Measurements from ENCODE around the gene CUX1. TPM values are rescaled to one million over a fixed set of nuclear protein-coding genes. Genes with fewer than 3 reads are reported as not detected.

The CUX1 gene
- total RNA-seq, 1 experiment from 2014 or later = 54.8 TPM

DNA sequence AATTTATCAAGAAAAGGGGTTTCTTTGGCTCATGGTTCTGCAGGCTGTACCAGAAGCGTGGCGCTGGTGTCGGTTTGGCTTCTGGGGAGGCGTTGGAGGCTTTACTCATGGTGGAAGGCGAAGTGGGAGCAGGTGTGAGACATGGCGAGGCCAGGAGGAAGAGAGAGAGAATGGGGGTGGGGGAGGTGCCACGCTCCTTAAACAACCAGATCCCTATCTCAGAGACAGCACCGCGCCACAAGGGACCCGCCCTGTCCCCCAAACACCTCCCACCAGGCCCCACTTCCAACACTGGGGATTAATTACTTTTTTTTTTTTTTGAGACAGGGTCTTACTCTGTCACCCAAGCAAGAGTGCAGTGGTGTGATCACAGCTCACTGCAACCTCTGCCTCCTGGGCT, 451.2 kb downstream of the CUX1 start:
- Mint-ChIP-seq H3K4me1 (ENCODE audit: low read depth, unreplicated experiment) (peaks cover 11% of the 10 kb centered on the region), H3K4me3 (ENCODE audit: low read depth, unreplicated experiment) (no peak overlapping the region), H3K36me3 (ENCODE audit: insufficient read depth, unreplicated experiment) (no peaks in the 10 kb centered on the region), H3K27me3 (ENCODE audit: unreplicated experiment) (peaks cover 33% of the 10 kb centered on the region), H3K9me3 (ENCODE audit: low read depth, unreplicated experiment) (no peaks in the 10 kb centered on the region), H3K27ac (ENCODE audit: unreplicated experiment) (no peak overlapping the region)
- TF ChIP-seq, protein P1, sequence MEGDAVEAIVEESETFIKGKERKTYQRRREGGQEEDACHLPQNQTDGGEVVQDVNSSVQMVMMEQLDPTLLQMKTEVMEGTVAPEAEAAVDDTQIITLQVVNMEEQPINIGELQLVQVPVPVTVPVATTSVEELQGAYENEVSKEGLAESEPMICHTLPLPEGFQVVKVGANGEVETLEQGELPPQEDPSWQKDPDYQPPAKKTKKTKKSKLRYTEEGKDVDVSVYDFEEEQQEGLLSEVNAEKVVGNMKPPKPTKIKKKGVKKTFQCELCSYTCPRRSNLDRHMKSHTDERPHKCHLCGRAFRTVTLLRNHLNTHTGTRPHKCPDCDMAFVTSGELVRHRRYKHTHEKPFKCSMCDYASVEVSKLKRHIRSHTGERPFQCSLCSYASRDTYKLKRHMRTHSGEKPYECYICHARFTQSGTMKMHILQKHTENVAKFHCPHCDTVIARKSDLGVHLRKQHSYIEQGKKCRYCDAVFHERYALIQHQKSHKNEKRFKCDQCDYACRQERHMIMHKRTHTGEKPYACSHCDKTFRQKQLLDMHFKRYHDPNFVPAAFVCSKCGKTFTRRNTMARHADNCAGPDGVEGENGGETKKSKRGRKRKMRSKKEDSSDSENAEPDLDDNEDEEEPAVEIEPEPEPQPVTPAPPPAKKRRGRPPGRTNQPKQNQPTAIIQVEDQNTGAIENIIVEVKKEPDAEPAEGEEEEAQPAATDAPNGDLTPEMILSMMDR (IDR thresholded peaks at IDR 0.05; ENCODE audit: unreplicated experiment) = no peak
- no TSS peak for BruUV-seq (replicated peaks)
- DNase-seq = no peak
- intact Hi-C loops (cut with micrococcal nuclease; ENCODE audit: unreplicated experiment) = no loop called here
- CTCF ChIA-PET = no interaction called here

DNA sequence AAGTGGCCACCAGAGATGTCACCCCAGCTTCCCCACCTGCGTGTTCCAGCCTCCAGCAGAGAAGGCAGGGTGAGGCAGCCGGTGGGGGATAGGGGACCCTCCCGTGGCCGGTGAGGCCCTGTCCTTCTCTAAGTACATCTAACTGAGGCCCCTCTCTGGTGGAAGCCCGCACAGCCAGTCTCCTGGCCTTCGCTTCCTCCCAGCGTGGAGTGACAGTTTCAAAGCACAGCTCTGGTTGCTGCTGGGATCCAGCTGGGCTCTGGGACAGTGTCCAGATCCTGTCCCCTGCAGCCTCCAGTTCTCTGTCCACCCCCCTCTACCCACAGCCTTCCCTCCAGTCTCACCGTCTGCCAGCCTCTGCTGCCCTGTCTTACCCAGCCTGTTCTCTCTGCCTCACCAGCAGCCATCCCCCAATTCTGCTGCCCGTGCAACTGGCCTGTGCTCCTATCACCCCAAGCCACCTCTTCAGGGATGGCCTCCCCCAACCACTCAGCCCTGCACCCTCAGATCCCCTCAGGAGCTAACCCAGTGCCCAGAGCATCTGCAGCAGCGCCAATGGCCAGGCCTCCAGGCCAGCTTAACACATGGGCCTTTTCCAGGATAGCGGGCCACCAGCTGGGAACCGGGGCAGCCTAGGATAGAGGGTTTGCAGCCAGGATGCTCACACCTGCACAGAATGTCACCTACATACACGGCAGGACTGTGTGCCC, 452.9 kb downstream of the CUX1 start:
- TF ChIP-seq, protein P1 (IDR thresholded peaks at IDR 0.05; ENCODE audit: unreplicated experiment) = no peak
- H3K36me3 Mint-ChIP-seq (ENCODE audit: insufficient read depth, unreplicated experiment) = no peaks in the 10 kb centered on the region
- intact Hi-C loops (cut with micrococcal nuclease; ENCODE audit: unreplicated experiment) = no loop called here
- DNase-seq = no peak
- BruUV-seq (replicated peaks) = no TSS peak
- H3K4me3 Mint-ChIP-seq (ENCODE audit: low read depth, unreplicated experiment) = no peak overlapping the region
- H3K27me3 Mint-ChIP-seq (ENCODE audit: unreplicated experiment) = peaks cover 33% of the 10 kb centered on the region
- CTCF ChIA-PET = no interaction called here
- peaks cover 18% of the 10 kb centered on the region for H3K4me1 Mint-ChIP-seq (ENCODE audit: low read depth, unreplicated experiment)
- H3K27ac Mint-ChIP-seq (ENCODE audit: unreplicated experiment) = no peak overlapping the region
- H3K9me3 Mint-ChIP-seq (ENCODE audit: low read depth, unreplicated experiment) = no peaks in the 10 kb centered on the region

DNA sequence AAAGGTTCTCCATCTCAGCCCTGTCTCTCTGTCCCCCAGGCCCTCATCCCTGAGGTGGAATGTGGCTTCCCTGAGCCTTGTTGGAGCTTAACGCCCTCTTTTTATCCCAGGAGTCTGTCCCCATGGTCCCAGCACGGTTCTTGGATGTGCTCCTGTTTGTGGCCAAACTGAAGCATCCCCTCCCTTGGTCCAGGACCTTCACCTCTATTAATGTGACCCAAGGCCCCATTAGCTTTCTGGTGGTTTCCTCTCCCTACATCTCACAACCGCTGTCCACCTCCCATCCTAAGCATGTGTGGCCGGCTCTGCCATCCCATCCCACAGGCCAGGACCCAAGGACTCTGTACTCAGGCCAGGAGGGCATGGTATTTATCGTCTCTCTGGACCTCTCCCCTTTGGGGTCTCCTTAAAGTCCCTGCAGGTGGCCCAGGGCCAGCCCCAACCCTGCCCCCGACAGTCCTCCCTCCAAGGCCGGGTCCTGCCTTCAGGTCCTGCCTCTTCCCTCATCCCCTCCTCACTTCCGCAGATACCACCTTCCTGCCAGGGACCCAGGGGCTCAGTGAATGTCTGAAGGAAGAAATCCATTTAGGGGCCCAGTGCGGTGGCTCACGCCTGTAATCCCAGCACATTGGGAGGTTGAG, 453.9 kb downstream of the CUX1 start:
- intact Hi-C loops (cut with micrococcal nuclease; ENCODE audit: unreplicated experiment) = no loop called here
- H3K36me3 Mint-ChIP-seq (ENCODE audit: insufficient read depth, unreplicated experiment) = no peaks in the 10 kb centered on the region
- BruUV-seq (replicated peaks) = no TSS peak
- no peak overlapping the region for H3K4me3 Mint-ChIP-seq (ENCODE audit: low read depth, unreplicated experiment)
- DNase-seq = no peak
- peaks cover 26% of the 10 kb centered on the region for H3K27me3 Mint-ChIP-seq (ENCODE audit: unreplicated experiment)
- TF ChIP-seq, protein P1 (IDR thresholded peaks at IDR 0.05; ENCODE audit: unreplicated experiment) = no peak
- H3K4me1 Mint-ChIP-seq (ENCODE audit: low read depth, unreplicated experiment) = peaks cover 18% of the 10 kb centered on the region
- no peak overlapping the region for H3K27ac Mint-ChIP-seq (ENCODE audit: unreplicated experiment)
- H3K9me3 Mint-ChIP-seq (ENCODE audit: low read depth, unreplicated experiment) = no peaks in the 10 kb centered on the region
- CTCF ChIA-PET = no interaction called here

DNA sequence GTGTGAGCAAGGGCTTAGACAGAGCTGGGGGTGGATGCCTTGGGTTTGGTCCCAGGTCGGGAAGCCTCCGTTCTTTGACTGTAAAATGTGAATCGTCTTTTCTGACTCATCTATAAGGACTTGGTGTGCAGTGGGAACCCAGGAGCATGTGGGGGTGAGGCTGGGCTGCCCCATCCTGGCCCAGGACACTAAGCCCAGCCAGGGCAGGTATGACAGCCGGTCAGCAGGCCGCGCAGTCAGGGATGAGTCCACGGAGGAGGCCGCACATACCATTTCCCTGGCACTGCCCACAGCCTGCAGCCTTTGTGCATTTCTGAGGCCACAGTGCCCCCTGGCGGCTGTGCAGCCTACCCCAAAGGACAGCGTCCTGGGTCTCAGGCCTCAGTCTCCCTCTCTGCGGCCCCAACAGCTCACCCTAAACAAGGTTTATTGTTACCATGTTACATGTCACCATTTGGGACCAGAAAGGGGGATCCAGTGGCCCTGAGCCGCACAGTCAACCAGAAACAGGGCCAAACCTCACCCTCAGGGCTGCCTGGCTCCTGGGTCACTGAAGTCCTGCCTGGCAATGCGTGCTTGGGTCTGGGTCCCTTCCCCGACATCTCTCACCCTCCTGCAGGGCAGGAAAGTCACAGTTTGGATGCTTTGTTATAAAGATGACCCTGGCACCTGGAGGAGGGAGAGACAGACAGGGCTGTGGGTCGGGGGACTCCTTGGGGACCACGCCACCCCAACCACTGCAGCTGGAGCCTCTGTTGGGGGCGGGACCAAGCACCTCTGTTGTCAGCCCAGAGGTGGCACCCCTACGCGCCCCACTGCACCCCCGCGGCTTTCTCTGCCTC, 454.9 kb downstream of the CUX1 start:
- Mint-ChIP-seq H3K27ac (ENCODE audit: unreplicated experiment) (no peak overlapping the region), H3K4me1 (ENCODE audit: low read depth, unreplicated experiment) (peaks cover 18% of the 10 kb centered on the region), H3K36me3 (ENCODE audit: insufficient read depth, unreplicated experiment) (no peaks in the 10 kb centered on the region), H3K9me3 (ENCODE audit: low read depth, unreplicated experiment) (no peaks in the 10 kb centered on the region), H3K4me3 (ENCODE audit: low read depth, unreplicated experiment) (no peak overlapping the region), H3K27me3 (ENCODE audit: unreplicated experiment) (peaks cover 16% of the 10 kb centered on the region)
- CTCF ChIA-PET = no interaction called here
- DNase-seq = peak; percentile 80
- TF ChIP-seq, protein P1 (IDR thresholded peaks at IDR 0.05; ENCODE audit: unreplicated experiment) = peak; percentile 80
- BruUV-seq (replicated peaks) = no TSS peak
- intact Hi-C loops (cut with micrococcal nuclease; ENCODE audit: unreplicated experiment) = loop anchor here (2.0 kb wide), 1 partner anchor 729 kb away; no protein-coding TSS in a partner anchor
